Hepatocyte (in vitro differentiated cells): ENCODE data around the gene DCAF11. TPM values are rescaled to one million over a fixed set of nuclear protein-coding genes. Genes with fewer than 3 reads are reported as not detected.

Experiments used
- DNase-seq: peaks from one replicate; pipeline ENCODE4 v3.0.0-alpha.2; 2016; ENCODE audit warnings: low spot score
- H2AFZ ChIP-seq: fragments of 200-600 bp; sonication (generic); 2 replicates; pipeline ENCODE4 v1.6.0; 2016; ENCODE audit warnings: antibody characterized with exemption, mild to moderate bottlenecking
- H3K27ac ChIP-seq: fragments of 200-600 bp; sonication (generic); 2 replicates; pipeline ENCODE4 v1.5.1; 2016; ENCODE audit warnings: mild to moderate bottlenecking
- H3K27me3 ChIP-seq: fragments of 200-600 bp; sonication (generic); 2 replicates; pipeline ENCODE4 v1.6.1; 2016
- H3K36me3 ChIP-seq: fragments of 200-600 bp; sonication (generic); replicated peaks from 2 replicates; pipeline ENCODE4 v1.5.1; 2016; ENCODE audit warnings: low read depth; ENCODE audit not compliant: insufficient read depth
- H3K4me1 ChIP-seq: fragments of 200-600 bp; sonication (generic); 2 replicates; pipeline ENCODE4 v1.5.1; 2016; ENCODE audit warnings: mild to moderate bottlenecking, moderate library complexity; ENCODE audit not compliant: insufficient read depth
- H3K4me2 ChIP-seq: fragments of 200-600 bp; sonication (generic); 2 replicates; pipeline ENCODE4 v1.6.0; 2016
- H3K4me3 ChIP-seq: fragments of 200-600 bp; sonication (generic); 2 replicates; pipeline ENCODE4 v1.5.1; 2016; ENCODE audit warnings: mild to moderate bottlenecking
- H3K79me2 ChIP-seq: fragments of 200-600 bp; sonication (generic); 2 replicates; pipeline ENCODE4 v1.6.0; 2017; ENCODE audit warnings: mild to moderate bottlenecking
- H3K9me2 ChIP-seq: fragments of 200-600 bp; sonication (generic); replicated peaks from 2 replicates; pipeline ENCODE4 v1.6.0; 2017; ENCODE audit warnings: mild to moderate bottlenecking; ENCODE audit not compliant: insufficient read depth
- H3K9me3 ChIP-seq: fragments of 200-600 bp; sonication (generic); 2 replicates; pipeline ENCODE4 v1.5.1; 2016; ENCODE audit warnings: low read depth, mild to moderate bottlenecking
- H4K20me1 ChIP-seq: fragments of 200-600 bp; sonication (generic); 2 replicates; pipeline ENCODE4 v1.6.0; 2016; ENCODE audit warnings: mild to moderate bottlenecking; ENCODE audit not compliant: insufficient read depth, poor library complexity, severe bottlenecking
- EZH2 ChIP-seq: fragments of 200-600 bp; sonication (generic); IDR thresholded peaks from 2 replicates; pipeline ENCODE4 v1.6.1; 2016; ENCODE audit warnings: antibody characterized with exemption, mild to moderate bottlenecking, borderline replicate concordance
- EZH2phosphoT487 ChIP-seq: fragments of 200-600 bp; sonication (generic); IDR thresholded peaks from one replicate; pipeline ENCODE4 v1.6.1; 2018; ENCODE audit warnings: antibody characterized with exemption, mild to moderate bottlenecking, low read depth, moderate library complexity; ENCODE audit not compliant: unreplicated experiment, severe bottlenecking
- WGBS: methylation state at CpG from one replicate; pipeline ENCODE4 v1.1.6; 2016; ENCODE audit warnings: low lambda C conversion rate; ENCODE audit errors: missing lambda C conversion rate; 5-methylcytosine and 5-hydroxymethylcytosine counted together
- polyA plus RNA-seq: library from polyadenylated mRNA; unstranded; fragments of >200 nt; fragmentation: Nextera tagmentation; extraction: Ambion mirVana; gene quantifications from 2 replicates; pipeline ENCODE4 v1.2.1, GENCODE V29; 2016
- total RNA-seq: library from RNA; depleted of rRNA; stranded (reverse); fragments of >200 nt; gene quantifications from 2 replicates; pipeline ENCODE4 v1.2.3, GENCODE V29; 2014
- TF ChIP-seq, protein P1 (sequence below): fragments of 200-600 bp; sonication (generic); IDR thresholded peaks from 2 replicates; pipeline ENCODE4 v1.5.1; 2016; ENCODE audit warnings: antibody characterized with exemption, mild to moderate bottlenecking; ENCODE audit not compliant: poor library complexity

DCAF11 gene
- total RNA-seq (78.9 and 85.4 TPM in 2 replicates), polyA plus RNA-seq (50.3 and 55.6 TPM in 2 replicates)

DNA sequence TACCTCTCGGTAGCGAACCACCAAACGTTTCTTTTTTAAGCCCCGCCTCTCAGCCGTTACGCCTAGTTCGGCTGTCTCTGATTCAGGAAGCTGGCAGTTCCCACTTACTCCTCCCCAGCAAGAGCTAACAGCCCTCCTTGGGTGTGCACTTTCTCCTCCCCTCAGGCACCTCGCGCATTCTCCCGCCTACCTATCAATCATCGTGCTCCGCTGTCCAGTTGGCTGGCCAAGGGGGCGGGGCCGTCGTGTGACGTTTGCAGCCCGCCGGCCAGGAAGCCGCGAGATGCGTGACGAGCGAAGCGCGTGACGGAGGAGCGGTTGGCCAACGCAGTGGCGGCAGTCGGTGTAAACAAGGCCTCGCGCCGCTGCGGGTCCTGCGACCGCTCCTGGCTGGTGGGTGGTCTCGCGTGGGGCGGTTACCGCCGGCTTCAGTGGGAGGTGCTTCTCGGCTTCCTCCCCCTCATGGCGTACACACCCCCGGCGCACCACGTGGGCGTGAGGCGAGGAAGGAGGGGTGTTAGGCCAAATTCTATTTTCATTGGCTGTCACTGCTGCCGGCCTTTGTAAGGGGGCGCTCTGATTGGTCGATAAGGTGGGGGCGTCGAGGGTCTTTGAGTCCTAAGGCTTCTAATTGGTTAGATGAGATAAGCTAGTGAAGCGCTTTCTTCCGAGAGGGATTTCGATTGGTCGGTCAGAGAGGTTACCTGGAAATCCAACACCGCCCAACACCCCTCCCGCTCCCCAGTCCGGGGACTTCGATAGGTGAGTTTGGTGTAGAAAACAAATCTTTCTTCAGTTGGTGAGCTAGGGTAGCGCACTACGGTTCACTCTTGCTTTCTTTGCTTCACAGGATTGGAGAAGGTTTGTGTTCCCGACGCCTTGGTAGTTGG, at the start of gene DCAF11, which contains the start of gene NRL:
Gene DCAF11, plus strand, starts transcription at position 246 of the 890 bp plus-strand sequence. CDS start 818 bp downstream, outside the sequence.
Gene NRL, minus strand, starts transcription at position 418 of the 890 bp plus-strand sequence. CDS start 32,101 bp downstream, outside the sequence.
- Histone ChIP-seq H3K4me2 (peak within 1 kb of the TSS; percentile 79), H3K79me2 (peaks cover 20% of the 10 kb centered on the region), H3K27me3 (no peaks in the 10 kb centered on the region), H3K36me3 (no peaks in the 10 kb centered on the region), H3K9me2 (no peaks in the 10 kb centered on the region), H3K9me3 (no peaks in the 10 kb centered on the region), H4K20me1 (no peaks in the 10 kb centered on the region), H2AFZ (peak within 1 kb of the TSS; percentile 63), H3K4me1 (peaks cover 9% of the 10 kb centered on the region), H3K27ac (peak within 1 kb of the TSS; percentile 98), H3K4me3 (peak within 1 kb of the TSS; percentile 44)
- peak; percentile 99 for DNase-seq
- TF ChIP-seq EZH2phosphoT487 (no peak), EZH2 (no peak)
- TF ChIP-seq, protein P1, sequence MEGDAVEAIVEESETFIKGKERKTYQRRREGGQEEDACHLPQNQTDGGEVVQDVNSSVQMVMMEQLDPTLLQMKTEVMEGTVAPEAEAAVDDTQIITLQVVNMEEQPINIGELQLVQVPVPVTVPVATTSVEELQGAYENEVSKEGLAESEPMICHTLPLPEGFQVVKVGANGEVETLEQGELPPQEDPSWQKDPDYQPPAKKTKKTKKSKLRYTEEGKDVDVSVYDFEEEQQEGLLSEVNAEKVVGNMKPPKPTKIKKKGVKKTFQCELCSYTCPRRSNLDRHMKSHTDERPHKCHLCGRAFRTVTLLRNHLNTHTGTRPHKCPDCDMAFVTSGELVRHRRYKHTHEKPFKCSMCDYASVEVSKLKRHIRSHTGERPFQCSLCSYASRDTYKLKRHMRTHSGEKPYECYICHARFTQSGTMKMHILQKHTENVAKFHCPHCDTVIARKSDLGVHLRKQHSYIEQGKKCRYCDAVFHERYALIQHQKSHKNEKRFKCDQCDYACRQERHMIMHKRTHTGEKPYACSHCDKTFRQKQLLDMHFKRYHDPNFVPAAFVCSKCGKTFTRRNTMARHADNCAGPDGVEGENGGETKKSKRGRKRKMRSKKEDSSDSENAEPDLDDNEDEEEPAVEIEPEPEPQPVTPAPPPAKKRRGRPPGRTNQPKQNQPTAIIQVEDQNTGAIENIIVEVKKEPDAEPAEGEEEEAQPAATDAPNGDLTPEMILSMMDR = no peak
- under 1% methylated on average over 63 of the region's 65 CpGs for WGBS

DNA sequence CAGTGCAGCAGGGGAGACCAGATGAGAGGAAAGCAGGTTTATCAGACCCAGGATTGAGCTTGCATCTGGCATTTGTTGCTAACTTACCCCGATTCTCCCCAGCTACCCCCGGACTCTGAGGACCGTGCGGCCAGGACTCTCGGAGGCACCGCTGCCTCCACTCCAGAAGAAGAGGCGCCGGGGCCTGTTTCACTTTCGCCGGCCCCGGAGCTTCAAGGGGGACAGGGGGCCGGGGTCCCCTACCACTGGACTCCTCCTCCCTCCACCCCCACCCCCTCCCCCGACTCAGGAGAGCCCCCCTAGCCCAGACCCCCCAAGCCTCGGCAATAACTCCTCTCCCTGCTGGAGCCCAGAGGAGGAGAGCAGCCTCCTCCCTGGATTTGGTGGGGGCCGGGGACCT, 49.7 kb upstream of the DCAF11 start:
- Histone ChIP-seq H2AFZ (no peak overlapping the region), H4K20me1 (no peaks in the 10 kb centered on the region), H3K4me3 (no peak overlapping the region), H3K9me2 (no peaks in the 10 kb centered on the region), H3K4me1 (peaks cover 4% of the 10 kb centered on the region), H3K27me3 (no peaks in the 10 kb centered on the region), H3K36me3 (no peaks in the 10 kb centered on the region), H3K9me3 (no peaks in the 10 kb centered on the region), H3K79me2 (no peaks in the 10 kb centered on the region), H3K27ac (no peak overlapping the region), H3K4me2 (no peak overlapping the region)
- WGBS = 90% methylated on average over 8 of the region's 15 CpGs
- TF ChIP-seq EZH2 (no peak), EZH2phosphoT487 (no peak)
- TF ChIP-seq, protein P1 = no peak
- DNase-seq = no peak

GRCh38 chr14:24065408-24065807, 49.2 kb upstream of the DCAF11 start:
- no peak for DNase-seq
- peaks cover 3% of the 10 kb centered on the region for H3K27me3 ChIP-seq
- H3K79me2 ChIP-seq = no peaks in the 10 kb centered on the region
- no peak overlapping the region for H3K4me3 ChIP-seq
- no peak overlapping the region for H3K4me2 ChIP-seq
- H3K36me3 ChIP-seq = no peaks in the 10 kb centered on the region
- no peaks in the 10 kb centered on the region for H4K20me1 ChIP-seq
- H2AFZ ChIP-seq = no peak overlapping the region
- no peaks in the 10 kb centered on the region for H3K9me2 ChIP-seq
- no peak overlapping the region for H3K27ac ChIP-seq
- 83% methylated on average over 8 of the region's 8 CpGs for WGBS
- no peak for TF ChIP-seq EZH2
- H3K4me1 ChIP-seq = peaks cover 4% of the 10 kb centered on the region
- no peaks in the 10 kb centered on the region for H3K9me3 ChIP-seq

DNA sequence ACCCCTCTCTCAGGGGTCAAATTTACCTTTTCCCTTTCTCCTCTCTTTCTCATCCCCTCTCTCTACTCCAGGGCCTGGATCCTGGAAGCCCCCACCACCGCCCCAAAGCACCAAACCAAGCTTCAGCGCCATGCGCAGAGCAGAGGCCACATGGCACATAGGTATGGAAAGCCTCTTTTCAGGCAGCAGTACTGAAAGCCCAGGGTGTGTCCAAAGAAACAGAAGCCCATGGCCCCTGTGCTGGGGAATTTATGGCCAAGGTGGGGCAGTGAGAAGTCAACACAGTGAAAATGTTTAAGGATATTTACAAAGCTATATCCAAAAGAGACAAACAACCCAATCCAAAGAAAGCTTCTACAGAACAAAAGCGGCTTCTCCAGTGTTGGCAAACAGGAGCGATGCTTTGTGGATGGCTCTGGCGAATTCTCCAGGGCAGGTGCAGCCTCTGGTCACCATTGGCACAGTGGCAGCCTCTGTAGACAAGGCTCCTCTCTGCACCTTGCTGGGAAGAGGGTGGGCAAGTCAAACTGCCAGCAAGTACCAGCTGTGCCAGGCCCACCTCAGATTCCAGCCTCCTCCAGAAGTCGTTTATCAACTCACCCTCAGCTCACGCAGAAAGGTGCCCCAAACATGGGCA, 48.0 kb upstream of the DCAF11 start:
- peaks cover 4% of the 10 kb centered on the region for H3K4me1 ChIP-seq
- no peak overlapping the region for H3K4me3 ChIP-seq
- 80% methylated on average over 8 of the region's 8 CpGs for WGBS
- TF ChIP-seq EZH2phosphoT487 (no peak), EZH2 (no peak)
- TF ChIP-seq, protein P1 = no peak
- peaks cover 3% of the 10 kb centered on the region for H3K27me3 ChIP-seq
- no peaks in the 10 kb centered on the region for H4K20me1 ChIP-seq
- no peak overlapping the region for H2AFZ ChIP-seq
- no peak for DNase-seq
- H3K79me2 ChIP-seq = no peaks in the 10 kb centered on the region
- no peaks in the 10 kb centered on the region for H3K36me3 ChIP-seq
- peak overlapping the region; percentile 72 for H3K27ac ChIP-seq
- peak overlapping the region; percentile 23 for H3K4me2 ChIP-seq
- H3K9me2 ChIP-seq = no peaks in the 10 kb centered on the region
- H3K9me3 ChIP-seq = no peaks in the 10 kb centered on the region
